NCI-H526 treated with DMSO at 0.1 percent for 48 hours (cell line): ENCODE measurements around the gene RAB37.

Source experiments
- DNase-seq: peaks from one replicate; lab custom pipeline; 2025; lab: John Stamatoyannopoulos, UW

The RAB37 gene

GRCh38 chr17:74778960-74779359 lies 41.9 kb downstream of the RAB37 start:
- no peak for DNase-seq

GRCh38 chr17:74779501-74779900 lies 42.4 kb downstream of the RAB37 start:
- DNase-seq = no peak

GRCh38 chr17:74779948-74780400 lies 42.9 kb downstream of the RAB37 start:
- no peak for DNase-seq

- DNase-seq = no peak
These were observed 43.6 kb downstream of the RAB37 start for GRCh38 chr17:74780443-74781238.

- no peak for DNase-seq
These were observed 45.5 kb downstream of the RAB37 start for GRCh38 chr17:74782571-74782970.

- no peak for DNase-seq
These were observed 47.2 kb downstream of the RAB37 start for GRCh38 chr17:74784125-74784810.

- DNase-seq = no peak
These were observed 48.3 kb downstream of the RAB37 start for GRCh38 chr17:74785096-74785980.

GRCh38 chr17:74785981-74786360 lies 48.9 kb downstream of the RAB37 start:
- DNase-seq = no peak

- DNase-seq = no peak
These were observed 49.5 kb downstream of the RAB37 start for GRCh38 chr17:74786431-74787055.

- DNase-seq = no peak
These were observed 53.4 kb downstream of the RAB37 start for GRCh38 chr17:74790161-74791058.

- no peak for DNase-seq
These were observed 55.6 kb downstream of the RAB37 start for GRCh38 chr17:74792586-74793105.

- no peak for DNase-seq
These were observed 58.4 kb downstream of the RAB37 start for GRCh38 chr17:74795327-74796020.

GRCh38 chr17:74796211-74796610 lies 59.2 kb downstream of the RAB37 start:
- DNase-seq = no peak

GRCh38 chr17:74796866-74797265 lies 59.8 kb downstream of the RAB37 start:
- DNase-seq = no peak
